ES-I3 (cell line): ENCODE results near the gene RNFT2.
"Not testable (repeated sequence)": the region's sequence is repeated elsewhere in the genome, so short reads cannot be mapped to it uniquely, and the experiment has no call there.

Experiments
- H3K36me3 ChIP-seq: 2 replicates; pipeline ENCODE4 v1.6.1; 2013; ENCODE audit warnings: mild to moderate bottlenecking, low read length, control low read depth, moderate library complexity; ENCODE audit not compliant: insufficient read depth
- H3K4me1 ChIP-seq: 2 replicates; pipeline ENCODE4 v1.6.1; 2013; ENCODE audit warnings: mild to moderate bottlenecking, control low read depth, low read length; ENCODE audit not compliant: insufficient read depth
- H3K9ac ChIP-seq: 2 replicates; pipeline ENCODE4 v1.6.1; 2013; ENCODE audit warnings: low read depth, mild to moderate bottlenecking, low read length, moderate library complexity
- H3K9me3 ChIP-seq: 2 replicates; pipeline ENCODE4 v1.6.1; 2013; ENCODE audit warnings: mild to moderate bottlenecking, low read length, moderate library complexity; ENCODE audit not compliant: control insufficient read depth, insufficient read depth

RNFT2 gene

DNA sequence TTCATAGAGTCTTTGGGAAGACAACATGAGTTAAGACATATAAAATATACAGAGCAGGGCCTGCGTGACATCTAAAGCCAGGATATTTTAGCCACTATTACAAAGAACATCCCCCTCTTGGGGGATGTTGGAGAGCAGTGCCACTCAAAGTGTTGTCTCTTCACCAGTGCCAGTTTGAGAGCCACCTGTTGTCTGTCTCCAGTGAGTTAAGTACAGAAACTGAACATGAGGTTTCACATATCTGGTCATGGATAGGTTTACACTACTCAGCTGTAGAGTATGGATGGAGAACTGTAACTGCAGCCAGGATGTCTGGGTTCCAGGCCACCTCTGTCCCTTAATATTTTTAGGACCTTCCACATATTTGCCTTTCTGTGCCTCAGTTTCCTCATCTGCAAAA, 39.1 kb downstream of the RNFT2 start:
- H3K9ac ChIP-seq, result no peak overlapping the region
- H3K9me3 ChIP-seq, result no peaks in the 10 kb centered on the region
- no peaks in the 10 kb centered on the region for H3K4me1 ChIP-seq
- H3K36me3 ChIP-seq, result peaks cover 21% of the 10 kb centered on the region

DNA sequence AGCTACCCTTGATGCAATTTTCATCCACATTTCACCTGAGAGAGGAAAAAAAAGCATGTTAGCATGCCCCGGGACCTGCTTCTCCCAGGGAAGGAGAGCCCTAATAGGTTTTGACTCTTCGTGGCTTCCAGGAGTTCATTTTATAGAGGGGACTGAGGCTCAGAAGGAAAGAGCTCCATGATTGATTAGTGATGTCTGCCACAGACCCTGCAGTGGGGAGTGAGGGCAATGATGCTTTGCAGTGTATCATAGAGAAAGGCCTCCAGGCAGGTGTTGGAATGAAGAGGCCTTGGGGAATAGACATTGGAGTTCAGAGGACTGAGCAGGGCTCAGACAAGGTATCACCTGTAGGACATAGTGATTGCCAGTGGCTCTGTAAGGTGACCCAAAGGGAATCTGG, 41.5 kb downstream of the RNFT2 start:
- no peaks in the 10 kb centered on the region for H3K9me3 ChIP-seq
- H3K9ac ChIP-seq, result no peak overlapping the region
- H3K4me1 ChIP-seq, result no peaks in the 10 kb centered on the region
- peaks cover 19% of the 10 kb centered on the region for H3K36me3 ChIP-seq

DNA sequence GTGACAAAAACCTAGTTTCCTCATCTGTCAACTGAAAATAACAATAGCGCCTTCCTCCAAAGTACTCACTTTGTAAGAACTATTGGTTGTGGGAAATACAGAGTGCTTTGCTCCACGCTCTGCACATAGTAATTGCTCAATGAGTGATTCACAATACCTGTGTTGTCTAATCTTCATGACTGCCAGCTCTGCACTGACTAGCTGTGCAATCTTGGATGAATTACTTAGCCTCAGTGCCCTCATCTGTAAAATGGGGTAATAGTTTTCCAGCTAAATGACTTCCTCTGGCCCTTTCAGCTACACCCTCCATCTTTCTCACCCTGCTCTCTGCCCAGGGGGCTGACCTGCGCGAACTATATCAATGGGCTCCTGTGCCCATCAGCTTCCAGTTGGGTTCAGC, 42.8 kb downstream of the RNFT2 start:
- H3K36me3 ChIP-seq, result peaks cover 19% of the 10 kb centered on the region
- no peaks in the 10 kb centered on the region for H3K4me1 ChIP-seq
- H3K9ac ChIP-seq, result no peak overlapping the region
- H3K9me3 ChIP-seq, result no peaks in the 10 kb centered on the region

DNA sequence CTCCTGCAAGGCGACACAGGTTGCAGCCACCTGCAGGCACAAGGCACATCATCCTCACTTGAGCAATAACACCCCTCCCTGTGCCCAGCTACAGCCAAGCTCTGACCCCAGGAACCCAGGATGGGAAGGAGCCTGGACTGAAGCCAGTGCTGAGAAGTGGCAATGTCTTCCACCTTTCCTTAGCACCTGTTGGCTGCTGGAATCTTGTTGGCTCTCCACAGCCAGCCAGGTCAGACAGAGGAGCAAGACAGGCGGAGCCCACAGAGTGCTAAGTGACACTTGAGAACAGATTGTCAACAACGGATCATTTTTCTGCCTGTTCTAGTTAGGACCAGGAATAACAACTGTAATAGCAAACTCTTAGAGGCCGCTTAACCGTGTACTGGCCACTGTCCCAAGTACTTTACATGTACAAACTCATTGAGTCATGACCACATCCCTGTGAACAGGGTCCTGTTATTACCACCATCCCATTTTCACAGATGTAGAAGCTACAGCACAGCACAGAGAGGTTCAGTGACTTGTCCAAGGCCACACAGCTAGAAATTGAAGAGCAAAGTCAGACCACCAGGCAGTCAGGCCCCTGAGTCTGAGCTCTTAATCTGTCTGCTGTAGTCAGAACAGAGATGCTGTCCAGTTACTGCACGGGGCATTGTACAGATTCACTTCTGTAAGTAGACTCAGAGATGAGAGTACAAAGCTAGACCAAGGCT, 45.6 kb downstream of the RNFT2 start:
- no peak overlapping the region for H3K9ac ChIP-seq
- H3K36me3 ChIP-seq, result peaks cover 29% of the 10 kb centered on the region
- no peaks in the 10 kb centered on the region for H3K4me1 ChIP-seq
- no peaks in the 10 kb centered on the region for H3K9me3 ChIP-seq

DNA sequence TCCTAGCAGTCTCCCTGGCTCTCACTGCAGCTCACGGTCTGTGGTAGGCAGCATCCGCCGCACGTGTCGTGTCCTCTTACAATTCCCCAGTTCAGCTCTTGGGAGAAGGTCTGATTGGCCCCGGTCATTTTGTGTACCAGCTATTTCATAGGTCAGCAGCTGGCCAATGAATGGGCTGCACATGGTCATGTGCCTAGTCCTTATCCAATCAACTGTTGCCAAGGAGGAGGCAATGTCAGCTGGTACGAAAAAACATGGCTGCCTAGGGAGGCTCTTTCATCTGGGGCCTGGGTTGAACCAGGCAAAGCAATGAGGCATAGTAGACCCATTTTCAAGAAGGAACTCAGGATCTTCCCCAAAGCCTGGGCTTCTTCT, 46.1 kb downstream of the RNFT2 start:
- Histone ChIP-seq H3K4me1 (no peaks in the 10 kb centered on the region), H3K36me3 (peaks cover 29% of the 10 kb centered on the region), H3K9ac (no peak overlapping the region), H3K9me3 (no peaks in the 10 kb centered on the region)

- H3K36me3 ChIP-seq, H3K4me1 ChIP-seq, H3K9me3 ChIP-seq, H3K9ac ChIP-seq: not testable (repeated sequence)
Measured at GRCh38 chr12:116789562-116789961, 51.4 kb downstream of the RNFT2 start.

DNA sequence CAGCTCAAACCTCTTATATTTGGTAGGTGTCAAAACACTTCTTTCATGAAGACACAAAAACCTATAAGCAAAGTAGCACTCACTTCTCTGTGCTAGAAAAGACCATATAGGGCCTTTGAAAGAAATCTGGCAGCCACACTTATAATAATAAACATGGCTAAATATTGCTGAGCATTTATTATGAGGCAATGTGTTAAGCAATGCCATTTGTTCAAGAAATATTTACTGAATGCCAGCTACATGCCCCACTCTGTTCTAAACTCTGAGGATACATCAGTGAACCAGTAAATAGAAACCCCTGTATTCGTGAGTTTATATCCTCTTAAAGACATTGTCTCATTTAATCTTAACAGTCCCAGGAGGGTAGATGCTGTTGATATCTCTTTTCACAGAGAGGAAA, 52.0 kb downstream of the RNFT2 start:
- Histone ChIP-seq H3K4me1 (no peaks in the 10 kb centered on the region), H3K36me3 (peaks cover 9% of the 10 kb centered on the region; the same call in 1 of the 2 replicates), H3K9me3 (no peaks in the 10 kb centered on the region), H3K9ac (no peak overlapping the region)

DNA sequence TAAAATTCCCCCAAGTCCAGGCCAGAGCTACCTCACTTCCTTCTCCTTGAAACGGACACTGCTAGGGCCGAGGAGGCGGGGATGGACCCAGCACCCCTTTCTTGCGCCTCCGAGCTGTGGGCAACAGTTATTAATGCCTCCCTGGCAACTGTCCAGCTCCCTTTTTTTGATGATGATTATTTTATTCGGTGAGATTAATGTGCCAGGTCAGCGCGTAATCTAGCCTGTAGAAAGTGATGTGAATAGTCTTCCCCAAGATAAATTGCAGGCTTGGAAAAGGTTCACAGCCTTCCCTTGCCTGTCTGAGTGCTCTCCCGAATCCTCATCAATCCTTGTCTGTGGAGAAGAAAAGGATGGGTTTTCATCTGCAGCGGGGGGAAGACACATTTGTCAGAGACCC, 54.3 kb downstream of the RNFT2 start:
- H3K36me3 ChIP-seq, result no peaks in the 10 kb centered on the region
- no peaks in the 10 kb centered on the region for H3K9me3 ChIP-seq
- H3K9ac ChIP-seq, result no peak overlapping the region
- no peaks in the 10 kb centered on the region for H3K4me1 ChIP-seq

DNA sequence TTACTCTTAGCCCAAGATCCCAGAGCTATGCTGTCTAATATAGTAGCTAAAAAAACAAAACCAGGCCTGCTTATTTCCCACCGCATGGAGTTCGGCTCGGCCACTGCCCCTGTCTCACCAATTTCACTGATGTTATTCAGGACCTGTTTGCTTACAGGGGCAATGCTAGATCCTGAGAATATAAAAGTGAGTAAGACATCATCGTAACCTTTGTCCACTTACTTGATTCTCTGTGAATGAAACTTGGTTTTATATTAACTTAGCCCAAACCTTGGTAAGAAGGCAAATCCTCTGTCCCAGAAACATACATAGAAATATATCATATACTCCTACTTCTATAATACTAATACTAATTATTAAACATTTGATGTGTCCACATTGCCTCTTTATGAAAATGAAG, 56.6 kb downstream of the RNFT2 start:
- Histone ChIP-seq H3K36me3 (no peaks in the 10 kb centered on the region), H3K9me3 (no peaks in the 10 kb centered on the region), H3K4me1 (no peaks in the 10 kb centered on the region), H3K9ac (no peak overlapping the region)

DNA sequence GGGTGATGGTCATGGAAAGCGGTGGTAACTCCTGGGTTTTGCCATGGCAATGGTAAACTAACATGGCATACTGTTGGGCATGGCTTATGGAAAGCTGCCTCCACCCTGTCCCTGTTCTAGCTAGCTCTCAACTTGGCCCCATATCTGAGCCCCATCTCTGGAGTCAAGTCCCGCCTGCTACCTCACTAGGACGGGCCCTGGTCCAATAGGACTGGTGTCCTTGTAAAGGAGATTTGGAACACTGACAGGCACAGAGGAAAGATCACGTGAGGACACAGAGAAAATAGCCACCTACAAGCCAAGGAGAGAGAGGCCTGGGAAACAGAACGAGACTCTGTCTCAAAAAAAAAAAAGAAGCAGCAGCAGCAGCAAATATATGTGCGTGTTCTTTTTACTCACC, 59.8 kb downstream of the RNFT2 start:
- no peak overlapping the region for H3K9ac ChIP-seq
- H3K4me1 ChIP-seq, result no peaks in the 10 kb centered on the region
- no peaks in the 10 kb centered on the region for H3K36me3 ChIP-seq
- H3K9me3 ChIP-seq, result no peaks in the 10 kb centered on the region

DNA sequence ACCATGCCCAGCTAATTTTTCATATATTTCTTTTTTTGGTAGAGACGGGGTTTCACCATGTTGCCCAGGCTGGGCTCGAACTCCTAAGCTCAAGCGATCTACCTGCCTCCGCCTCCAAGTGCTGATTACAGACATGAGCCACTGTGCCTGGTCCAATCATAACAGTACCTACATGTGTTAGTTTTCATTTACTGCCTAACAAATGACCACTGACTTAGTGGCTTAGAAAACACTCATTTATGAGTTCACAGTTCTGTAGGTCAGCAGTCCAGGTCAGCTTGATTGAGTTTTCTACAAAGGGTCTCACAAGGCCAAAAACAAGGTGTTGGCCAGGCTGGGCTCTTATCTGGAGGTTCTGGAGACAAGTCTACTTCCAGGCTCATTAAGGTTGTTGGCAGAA, 60.6 kb downstream of the RNFT2 start:
- Histone ChIP-seq H3K4me1 (no peaks in the 10 kb centered on the region), H3K36me3 (0 out of 2 replicates have a peak, but pooled peaks cover 2% of the 10 kb centered on the region), H3K9me3 (no peaks in the 10 kb centered on the region), H3K9ac (no peak overlapping the region)

DNA sequence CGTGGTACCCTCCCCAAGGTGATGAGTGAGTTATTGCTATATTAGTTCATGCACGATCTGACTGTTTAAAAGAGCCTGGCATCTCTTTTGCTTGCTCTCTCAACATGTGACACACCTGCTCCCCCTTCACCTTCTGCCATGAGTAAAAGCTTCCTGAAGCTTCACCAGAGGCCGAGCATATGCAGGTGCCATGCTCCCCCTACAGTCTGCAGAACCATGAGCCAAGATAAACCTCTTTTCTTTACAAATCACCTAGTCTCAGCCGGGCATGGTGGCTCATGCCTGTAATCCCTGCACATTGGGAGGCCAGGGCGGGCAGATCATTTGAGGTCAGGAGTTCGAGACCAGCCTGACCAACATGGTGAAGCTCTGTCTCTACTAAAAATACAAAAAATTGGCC, 61.8 kb downstream of the RNFT2 start:
- H3K9ac ChIP-seq, result no peak overlapping the region
- no peaks in the 10 kb centered on the region for H3K4me1 ChIP-seq
- H3K9me3 ChIP-seq, result no peaks in the 10 kb centered on the region
- 0 out of 2 replicates have a peak, but pooled peaks cover 2% of the 10 kb centered on the region for H3K36me3 ChIP-seq

DNA sequence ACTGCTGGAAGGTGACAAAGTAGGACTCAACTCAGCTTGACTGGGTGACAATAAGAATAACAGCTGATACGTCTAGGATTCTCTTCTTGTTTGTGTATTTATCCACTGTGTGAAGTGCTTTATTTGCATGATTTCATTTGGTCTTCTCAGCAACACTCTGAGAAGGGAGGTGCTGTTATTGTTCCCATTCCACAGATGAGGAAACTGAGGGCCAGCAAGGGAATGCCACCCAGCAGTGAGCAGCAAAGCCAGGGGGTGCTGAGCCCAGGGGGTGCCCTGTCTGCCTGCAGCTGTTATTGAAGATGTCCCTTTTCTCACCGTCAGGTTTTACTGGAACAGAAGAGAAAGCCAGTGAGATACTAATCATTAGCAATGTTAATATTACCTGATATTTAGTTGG, 62.8 kb downstream of the RNFT2 start:
- Histone ChIP-seq H3K9me3 (no peaks in the 10 kb centered on the region), H3K36me3 (0 out of 2 replicates have a peak, but pooled peaks cover 2% of the 10 kb centered on the region), H3K9ac (no peak overlapping the region), H3K4me1 (no peaks in the 10 kb centered on the region)

- no peaks in the 10 kb centered on the region for H3K4me1 ChIP-seq
- H3K9me3 ChIP-seq, result no peaks in the 10 kb centered on the region
- no peak overlapping the region for H3K9ac ChIP-seq
- H3K36me3 ChIP-seq, result 0 out of 2 replicates have a peak, but pooled peaks cover 2% of the 10 kb centered on the region
Measured at GRCh38 chr12:116802018-116802417, 63.9 kb downstream of the RNFT2 start.

DNA sequence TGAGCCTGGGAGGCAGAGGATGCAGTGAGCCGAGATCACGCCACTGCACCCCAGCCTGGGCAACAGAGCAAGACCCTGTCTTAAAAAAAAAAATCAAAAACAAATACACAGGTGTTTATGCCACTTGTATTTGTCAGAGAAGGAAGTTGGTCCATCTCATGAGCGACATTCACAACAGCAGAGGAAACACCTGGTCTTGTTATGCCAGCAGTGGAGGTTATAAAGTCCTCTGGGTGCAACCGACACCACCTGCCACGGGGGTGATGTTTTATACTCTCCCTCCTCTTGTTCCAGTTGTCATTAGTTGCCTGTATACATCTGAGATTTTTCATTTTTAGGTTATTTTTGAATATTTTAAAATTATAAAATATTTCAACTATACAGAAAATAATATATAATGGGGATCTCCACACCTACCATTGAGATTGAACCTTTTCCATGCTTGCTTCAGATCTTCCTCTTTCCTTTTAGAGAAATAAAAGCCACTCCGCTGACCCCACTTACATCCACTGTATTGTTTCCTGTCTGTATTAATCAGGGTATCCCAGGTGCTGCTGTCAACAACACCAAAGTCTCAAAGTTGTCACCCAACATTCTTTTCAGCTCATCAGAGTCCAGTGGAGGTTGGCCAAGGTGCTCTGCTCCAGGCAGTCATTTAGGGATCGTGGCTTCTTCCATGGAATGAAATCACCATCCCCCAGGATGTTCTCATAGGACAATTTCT, 65.1 kb downstream of the RNFT2 start:
- Histone ChIP-seq H3K9me3 (no peaks in the 10 kb centered on the region), H3K9ac (no peak overlapping the region), H3K4me1 (no peaks in the 10 kb centered on the region), H3K36me3 (0 out of 2 replicates have a peak, but pooled peaks cover 2% of the 10 kb centered on the region)
